Measurements from ENCODE around the gene MFF. TPM values are rescaled to one million over a fixed set of nuclear protein-coding genes. Genes with fewer than 3 reads are reported as not detected.

MFF gene
- polyA plus RNA-seq, 3 donors: 39.4 to 100 (median 91.7) TPM

GRCh38 chr2:227337442-227337841 lies 12.4 kb downstream of the MFF start:
- Histone ChIP-seq H4K20me1 (ENCODE audit: insufficient read depth, low read length) (no peaks in the 10 kb centered on the region), H3K27ac (ENCODE audit: low read depth in 1 of 2, low read length in 2 of 2) (no peak overlapping the region), H3K27me3 (ENCODE audit: control insufficient read depth in 2 of 2, insufficient read depth in 2 of 2, low read length in 2 of 2) (no peaks in the 10 kb centered on the region), H2AFZ (ENCODE audit: insufficient read depth, low read depth, low read length, poor library complexity, severe bottlenecking) (no peak overlapping the region), H3K4me3 (replicated peaks in 1 of 3; ENCODE audit: low read depth in 2 of 3, low read length in 3 of 3) (no peak overlapping the region), H3K4me1 (ENCODE audit: control insufficient read depth in 1 of 2, insufficient read depth in 2 of 2, low read length in 2 of 2) (peaks cover 12 to 13% of the 10 kb centered on the region in 2 donors), H3K79me2 (ENCODE audit: insufficient read depth, low read length) (no peaks in the 10 kb centered on the region), H3K4me2 (replicated peaks; ENCODE audit: extremely low read depth, low read length, poor library complexity, severe bottlenecking) (no peak overlapping the region), H3K36me3 (replicated peaks in 1 of 2; ENCODE audit: control insufficient read depth in 1 of 2, insufficient read depth in 2 of 2, low read length in 2 of 2) (peaks cover 37 to 73% of the 10 kb centered on the region in 2 donors), H3K9ac (ENCODE audit: insufficient read depth, low read length, poor library complexity, severe bottlenecking) (no peak overlapping the region), H3K9me3 (replicated peaks in 1 of 2; ENCODE audit: control insufficient read depth in 1 of 2, insufficient read depth in 1 of 2, low read length in 2 of 2) (no peaks in the 10 kb centered on the region)
- TF ChIP-seq, protein P1, sequence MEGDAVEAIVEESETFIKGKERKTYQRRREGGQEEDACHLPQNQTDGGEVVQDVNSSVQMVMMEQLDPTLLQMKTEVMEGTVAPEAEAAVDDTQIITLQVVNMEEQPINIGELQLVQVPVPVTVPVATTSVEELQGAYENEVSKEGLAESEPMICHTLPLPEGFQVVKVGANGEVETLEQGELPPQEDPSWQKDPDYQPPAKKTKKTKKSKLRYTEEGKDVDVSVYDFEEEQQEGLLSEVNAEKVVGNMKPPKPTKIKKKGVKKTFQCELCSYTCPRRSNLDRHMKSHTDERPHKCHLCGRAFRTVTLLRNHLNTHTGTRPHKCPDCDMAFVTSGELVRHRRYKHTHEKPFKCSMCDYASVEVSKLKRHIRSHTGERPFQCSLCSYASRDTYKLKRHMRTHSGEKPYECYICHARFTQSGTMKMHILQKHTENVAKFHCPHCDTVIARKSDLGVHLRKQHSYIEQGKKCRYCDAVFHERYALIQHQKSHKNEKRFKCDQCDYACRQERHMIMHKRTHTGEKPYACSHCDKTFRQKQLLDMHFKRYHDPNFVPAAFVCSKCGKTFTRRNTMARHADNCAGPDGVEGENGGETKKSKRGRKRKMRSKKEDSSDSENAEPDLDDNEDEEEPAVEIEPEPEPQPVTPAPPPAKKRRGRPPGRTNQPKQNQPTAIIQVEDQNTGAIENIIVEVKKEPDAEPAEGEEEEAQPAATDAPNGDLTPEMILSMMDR (IDR thresholded peaks at IDR 0.05): no peak
- H3K4me3 Mint-ChIP-seq: no peak overlapping the region
- intact Hi-C loops (cut with micrococcal nuclease): no loop called here
- H3K4me1 Mint-ChIP-seq: peaks cover 17% of the 10 kb centered on the region
- H3K27ac Mint-ChIP-seq: no peak overlapping the region
- H3K36me3 Mint-ChIP-seq: peaks cover 48 to 80% of the 10 kb centered on the region in 2 donors
- WGBS (ENCODE audit: insufficient coverage): no CpG with 5 or more reads among the region's 2 CpGs
- H3K27me3 Mint-ChIP-seq (ENCODE audit: low read depth in 3 of 3): no peaks in the 10 kb centered on the region
- no peaks in the 10 kb centered on the region for H3K9me3 Mint-ChIP-seq
- DNase-seq: no peak

GRCh38 chr2:227339098-227339599 lies 14.1 kb downstream of the MFF start:
- Histone ChIP-seq H3K36me3 (replicated peaks in 1 of 2; ENCODE audit: control insufficient read depth in 1 of 2, insufficient read depth in 2 of 2, low read length in 2 of 2) (peaks cover 31 to 68% of the 10 kb centered on the region in 2 donors), H3K27me3 (ENCODE audit: control insufficient read depth in 2 of 2, insufficient read depth in 2 of 2, low read length in 2 of 2) (no peaks in the 10 kb centered on the region), H3K4me3 (replicated peaks in 1 of 3; ENCODE audit: low read depth in 2 of 3, low read length in 3 of 3) (no peak overlapping the region), H3K79me2 (ENCODE audit: insufficient read depth, low read length) (no peaks in the 10 kb centered on the region), H2AFZ (ENCODE audit: insufficient read depth, low read depth, low read length, poor library complexity, severe bottlenecking) (no peak overlapping the region), H4K20me1 (ENCODE audit: insufficient read depth, low read length) (no peaks in the 10 kb centered on the region), H3K4me1 (ENCODE audit: control insufficient read depth in 1 of 2, insufficient read depth in 2 of 2, low read length in 2 of 2) (peaks cover 12 to 13% of the 10 kb centered on the region in 2 donors), H3K9me3 (replicated peaks in 1 of 2; ENCODE audit: control insufficient read depth in 1 of 2, insufficient read depth in 1 of 2, low read length in 2 of 2) (no peaks in the 10 kb centered on the region), H3K9ac (ENCODE audit: insufficient read depth, low read length, poor library complexity, severe bottlenecking) (no peak overlapping the region), H3K27ac (ENCODE audit: low read depth in 1 of 2, low read length in 2 of 2) (no peak overlapping the region), H3K4me2 (replicated peaks; ENCODE audit: extremely low read depth, low read length, poor library complexity, severe bottlenecking) (no peak overlapping the region)
- Mint-ChIP-seq H3K9me3 (no peaks in the 10 kb centered on the region), H3K27me3 (ENCODE audit: low read depth in 3 of 3) (no peaks in the 10 kb centered on the region), H3K27ac (no peak overlapping the region), H3K4me1 (peaks cover 17% of the 10 kb centered on the region), H3K36me3 (peaks cover 40 to 76% of the 10 kb centered on the region in 2 donors), H3K4me3 (no peak overlapping the region)
- no peak for DNase-seq
- TF ChIP-seq, protein P1 (IDR thresholded peaks at IDR 0.05): no peak
- intact Hi-C loops (cut with micrococcal nuclease): no loop called here
- 100% methylated on average over 1 of the region's 2 CpGs for WGBS (ENCODE audit: insufficient coverage)

All from CD14-positive monocyte (primary cell).